K562 (cell line): ENCODE results near the gene ACER3. TPM values are rescaled to one million over a fixed set of nuclear protein-coding genes. Genes with fewer than 3 reads are reported as not detected.

ENCODE experiments used
- ARHGAP35 ChIP-seq: fragments of 450-650 bp; IDR thresholded peaks from 2 replicates; pipeline ENCODE4 v1.6.1; 2018; ENCODE audit not compliant: partially characterized antibody
- HNRNPUL1 ChIP-seq: fragments of 200-400 bp; formaldehyde crosslinking; IDR thresholded peaks from 2 replicates; pipeline ENCODE4 v1.6.1; 2017; ENCODE audit warnings: low read length
- KAT8 ChIP-seq: fragments of 450-650 bp; IDR thresholded peaks from 2 replicates; pipeline ENCODE4 v1.6.1; 2016; ENCODE audit warnings: low read depth, mild to moderate bottlenecking
- MTA2 ChIP-seq: fragments of 450-650 bp; IDR thresholded peaks from 2 replicates; pipeline ENCODE4 v1.6.1; 2016; ENCODE audit warnings: low read depth
- MYNN ChIP-seq, 2 experiments: sonication (generic); formaldehyde crosslinking in 1 of 2; IDR thresholded peaks; 2 replicates each; pipeline versions ENCODE4 v1.5.0 to v1.6.1; 2016 to 2020; ENCODE audit warnings: antibody characterized with exemption in 1 of 2, missing genetic modification reagents in 1 of 2
- RBFOX2 ChIP-seq: fragments of 200-400 bp; formaldehyde crosslinking; IDR thresholded peaks from 2 replicates; pipeline ENCODE4 v1.6.1; 2017; ENCODE audit warnings: low read depth, mild to moderate bottlenecking, low read length, moderate library complexity
- TEAD1 ChIP-seq, 2 experiments: fragments of 450-650 bp in 1 of 2; sonication (generic) in 1 of 2; formaldehyde crosslinking; IDR thresholded peaks; 2 replicates each; pipeline versions ENCODE4 v1.4.0 to v1.8.0; 2020 to 2022; ENCODE audit warnings: mild to moderate bottlenecking in 2 of 2, missing genetic modification reagents in 1 of 2
- ZNF124 ChIP-seq: sonication (generic); formaldehyde crosslinking; IDR thresholded peaks from 2 replicates; pipeline ENCODE4 v1.8.1; 2022; ENCODE audit warnings: missing genetic modification reagents
- polyA plus RNA-seq, 8 experiments: library from polyadenylated mRNA; depleted of rRNA in 4 of 8; stranded (reverse) in 5 of 8; unstranded in 3 of 8; fragments of >200 nt; fragmentation: Nextera tagmentation in 2 of 8; fragmentation: Illumina TruSeq in 1 of 8; extraction: Ambion mirVana in 2 of 8; extraction: Trizol in 1 of 8; gene quantifications; 2 replicates each; pipeline versions ENCODE4 v1.2.1 to v1.2.3, GENCODE V29; 2011 to 2014; ENCODE audit warnings: inconsistent platforms in 1 of 8, missing spikeins in 1 of 8
- total RNA-seq, 7 experiments: library from RNA; depleted of rRNA in 6 of 7; stranded (reverse); fragments of >200 nt in 6 of 7; fragmentation: Illumina TruSeq in 2 of 7; extraction: Trizol in 2 of 7; gene quantifications; 2 replicates each; pipeline versions ENCODE4 v1.2.1 to v1.2.3, GENCODE V29; 2011 to 2021; ENCODE audit warnings: low replicate concordance in 1 of 7
- TF ChIP-seq, protein P1 (sequence below): fragments of 250-450 bp; sonication (Bioruptor Pico); IDR thresholded peaks from 2 replicates; pipeline ENCODE4 v1.8.0; 2022; ENCODE audit warnings: inconsistent platforms
- TF ChIP-seq, protein P2 (sequence below), 3 experiments: fragments of 200-800 bp in 1 of 3; sonication (Bioruptor generic) in 1 of 3; sonication (generic) in 1 of 3; formaldehyde crosslinking in 1 of 3; IDR thresholded peaks; 2 replicates each; pipeline versions ENCODE4 v1.6.1 to v1.8.0; 2016 to 2022; ENCODE audit warnings: mild to moderate bottlenecking in 2 of 3, missing compliant biosample characterization in 2 of 3, missing genetic modification characterization in 2 of 3, missing genetic modification reagents in 1 of 3
- TF ChIP-seq, protein P3 (sequence below): fragments of 250-450 bp; sonication (Bioruptor Pico); IDR thresholded peaks from 2 replicates; pipeline ENCODE4 v1.4.0; 2020; ENCODE audit warnings: mild to moderate bottlenecking, moderate library complexity
- TF ChIP-seq, protein P4 (sequence below): fragments of 450-650 bp; formaldehyde crosslinking; IDR thresholded peaks from 2 replicates; pipeline ENCODE4 v1.4.0; 2020; ENCODE audit warnings: mild to moderate bottlenecking, moderate library complexity
- TF ChIP-seq, protein P5 (sequence below): sonication (generic); formaldehyde crosslinking; IDR thresholded peaks from 2 replicates; pipeline ENCODE4 v1.8.1; 2023; ENCODE audit warnings: missing genetic modification reagents, mild to moderate bottlenecking, borderline replicate concordance
- TF ChIP-seq, protein P6 (sequence below), 2 experiments: fragments of 450-650 bp in 1 of 2; sonication (generic) in 1 of 2; formaldehyde crosslinking; conservative IDR thresholded peaks; 2 replicates each; pipeline versions ENCODE4 v1.4.0 to v1.8.1; 2020 to 2022; ENCODE audit warnings: mild to moderate bottlenecking in 1 of 2, missing genetic modification reagents in 1 of 2

The ACER3 gene
- total and polyA plus RNA-seq, 9 of the 15 experiments (the other 6 are each of a cell fraction or from before 2014, with no cell fraction given), result 2.0 to 23.8 (median 9.5) TPM

DNA sequence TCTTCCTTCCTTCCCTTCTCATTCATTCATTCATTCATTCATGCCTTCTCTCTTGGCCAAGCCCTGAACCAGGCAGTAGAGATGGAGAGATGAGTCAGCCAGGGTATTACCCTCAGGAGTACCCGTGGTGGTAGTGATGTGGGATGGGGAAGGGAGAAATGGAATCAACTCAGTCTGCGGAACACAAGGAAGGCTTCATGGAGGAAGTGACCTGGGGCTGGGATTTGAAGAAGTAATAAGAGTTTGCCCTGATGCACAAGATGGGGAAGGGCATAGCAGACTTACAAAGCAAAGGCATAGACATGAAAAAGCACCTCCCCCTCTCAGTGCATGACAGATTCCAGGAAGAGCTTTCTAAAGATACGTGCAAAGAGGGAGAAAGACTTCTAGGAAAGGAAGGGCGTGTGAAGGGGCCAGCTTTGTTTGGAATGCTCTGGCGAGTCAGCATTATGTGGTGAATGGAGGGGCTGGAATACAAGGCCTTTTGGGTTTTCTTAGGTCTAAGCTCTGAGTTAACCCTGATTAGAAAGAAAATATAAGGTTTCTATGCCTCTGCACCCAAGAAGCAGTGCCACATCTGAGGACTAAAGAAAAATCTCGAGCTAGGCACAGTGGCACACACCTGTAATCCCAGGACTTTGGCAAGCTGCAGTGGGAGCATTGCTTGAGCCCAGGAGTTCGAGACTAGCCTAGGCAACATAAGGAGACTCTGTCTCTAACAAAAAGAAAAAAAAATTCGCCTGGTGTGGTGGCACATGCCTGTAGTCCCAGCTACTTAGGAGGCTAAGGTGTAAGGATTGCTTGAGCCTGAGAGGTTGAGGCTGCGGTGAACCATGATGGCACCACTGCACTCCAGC, 36.4 kb upstream of the ACER3 start (continued):
- TF ChIP-seq, protein P1, sequence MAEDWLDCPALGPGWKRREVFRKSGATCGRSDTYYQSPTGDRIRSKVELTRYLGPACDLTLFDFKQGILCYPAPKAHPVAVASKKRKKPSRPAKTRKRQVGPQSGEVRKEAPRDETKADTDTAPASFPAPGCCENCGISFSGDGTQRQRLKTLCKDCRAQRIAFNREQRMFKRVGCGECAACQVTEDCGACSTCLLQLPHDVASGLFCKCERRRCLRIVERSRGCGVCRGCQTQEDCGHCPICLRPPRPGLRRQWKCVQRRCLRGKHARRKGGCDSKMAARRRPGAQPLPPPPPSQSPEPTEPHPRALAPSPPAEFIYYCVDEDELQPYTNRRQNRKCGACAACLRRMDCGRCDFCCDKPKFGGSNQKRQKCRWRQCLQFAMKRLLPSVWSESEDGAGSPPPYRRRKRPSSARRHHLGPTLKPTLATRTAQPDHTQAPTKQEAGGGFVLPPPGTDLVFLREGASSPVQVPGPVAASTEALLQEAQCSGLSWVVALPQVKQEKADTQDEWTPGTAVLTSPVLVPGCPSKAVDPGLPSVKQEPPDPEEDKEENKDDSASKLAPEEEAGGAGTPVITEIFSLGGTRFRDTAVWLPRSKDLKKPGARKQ (CRISPR knock-in tag), result no peak
- TF ChIP-seq MYNN (IDR thresholded peaks at IDR 0.05) (no peak), MYNN (CRISPR knock-in tag; IDR thresholded peaks at IDR 0.05) (no peak), MTA2 (peak; percentile 20), ZNF124 (CRISPR knock-in tag) (no peak), KAT8 (no peak), HNRNPUL1 (no peak), RBFOX2 (peak; percentile 29), TEAD1 (CRISPR knock-in tag; IDR thresholded peaks at IDR 0.05) (no peak), ARHGAP35 (no peak)
- TF ChIP-seq, protein P2, sequence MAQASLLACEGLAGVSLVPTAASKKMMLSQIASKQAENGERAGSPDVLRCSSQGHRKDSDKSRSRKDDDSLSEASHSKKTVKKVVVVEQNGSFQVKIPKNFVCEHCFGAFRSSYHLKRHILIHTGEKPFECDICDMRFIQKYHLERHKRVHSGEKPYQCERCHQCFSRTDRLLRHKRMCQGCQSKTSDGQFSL (CRISPR knock-in tag; IDR thresholded peaks at IDR 0.05), result no peak
- TF ChIP-seq, protein P2 (tag; IDR thresholded peaks at IDR 0.05), result no peak
- TF ChIP-seq, protein P3, sequence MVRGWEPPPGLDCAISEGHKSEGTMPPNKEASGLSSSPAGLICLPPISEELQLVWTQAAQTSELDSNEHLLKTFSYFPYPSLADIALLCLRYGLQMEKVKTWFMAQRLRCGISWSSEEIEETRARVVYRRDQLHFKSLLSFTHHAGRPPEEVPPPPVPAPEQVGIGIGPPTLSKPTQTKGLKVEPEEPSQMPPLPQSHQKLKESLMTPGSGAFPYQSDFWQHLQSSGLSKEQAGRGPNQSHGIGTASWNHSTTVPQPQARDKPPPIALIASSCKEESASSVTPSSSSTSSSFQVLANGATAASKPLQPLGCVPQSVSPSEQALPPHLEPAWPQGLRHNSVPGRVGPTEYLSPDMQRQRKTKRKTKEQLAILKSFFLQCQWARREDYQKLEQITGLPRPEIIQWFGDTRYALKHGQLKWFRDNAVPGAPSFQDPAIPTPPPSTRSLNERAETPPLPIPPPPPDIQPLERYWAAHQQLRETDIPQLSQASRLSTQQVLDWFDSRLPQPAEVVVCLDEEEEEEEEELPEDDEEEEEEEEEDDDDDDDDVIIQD (CRISPR knock-in tag), result no peak
- TF ChIP-seq, protein P4, sequence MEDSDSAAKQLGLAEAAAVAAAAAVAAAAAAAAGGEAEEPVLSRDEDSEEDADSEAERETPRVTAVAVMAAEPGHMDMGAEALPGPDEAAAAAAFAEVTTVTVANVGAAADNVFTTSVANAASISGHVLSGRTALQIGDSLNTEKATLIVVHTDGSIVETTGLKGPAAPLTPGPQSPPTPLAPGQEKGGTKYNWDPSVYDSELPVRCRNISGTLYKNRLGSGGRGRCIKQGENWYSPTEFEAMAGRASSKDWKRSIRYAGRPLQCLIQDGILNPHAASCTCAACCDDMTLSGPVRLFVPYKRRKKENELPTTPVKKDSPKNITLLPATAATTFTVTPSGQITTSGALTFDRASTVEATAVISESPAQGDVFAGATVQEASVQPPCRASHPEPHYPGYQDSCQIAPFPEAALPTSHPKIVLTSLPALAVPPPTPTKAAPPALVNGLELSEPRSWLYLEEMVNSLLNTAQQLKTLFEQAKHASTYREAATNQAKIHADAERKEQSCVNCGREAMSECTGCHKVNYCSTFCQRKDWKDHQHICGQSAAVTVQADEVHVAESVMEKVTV (CRISPR knock-in tag), result no peak
- TF ChIP-seq, protein P5, sequence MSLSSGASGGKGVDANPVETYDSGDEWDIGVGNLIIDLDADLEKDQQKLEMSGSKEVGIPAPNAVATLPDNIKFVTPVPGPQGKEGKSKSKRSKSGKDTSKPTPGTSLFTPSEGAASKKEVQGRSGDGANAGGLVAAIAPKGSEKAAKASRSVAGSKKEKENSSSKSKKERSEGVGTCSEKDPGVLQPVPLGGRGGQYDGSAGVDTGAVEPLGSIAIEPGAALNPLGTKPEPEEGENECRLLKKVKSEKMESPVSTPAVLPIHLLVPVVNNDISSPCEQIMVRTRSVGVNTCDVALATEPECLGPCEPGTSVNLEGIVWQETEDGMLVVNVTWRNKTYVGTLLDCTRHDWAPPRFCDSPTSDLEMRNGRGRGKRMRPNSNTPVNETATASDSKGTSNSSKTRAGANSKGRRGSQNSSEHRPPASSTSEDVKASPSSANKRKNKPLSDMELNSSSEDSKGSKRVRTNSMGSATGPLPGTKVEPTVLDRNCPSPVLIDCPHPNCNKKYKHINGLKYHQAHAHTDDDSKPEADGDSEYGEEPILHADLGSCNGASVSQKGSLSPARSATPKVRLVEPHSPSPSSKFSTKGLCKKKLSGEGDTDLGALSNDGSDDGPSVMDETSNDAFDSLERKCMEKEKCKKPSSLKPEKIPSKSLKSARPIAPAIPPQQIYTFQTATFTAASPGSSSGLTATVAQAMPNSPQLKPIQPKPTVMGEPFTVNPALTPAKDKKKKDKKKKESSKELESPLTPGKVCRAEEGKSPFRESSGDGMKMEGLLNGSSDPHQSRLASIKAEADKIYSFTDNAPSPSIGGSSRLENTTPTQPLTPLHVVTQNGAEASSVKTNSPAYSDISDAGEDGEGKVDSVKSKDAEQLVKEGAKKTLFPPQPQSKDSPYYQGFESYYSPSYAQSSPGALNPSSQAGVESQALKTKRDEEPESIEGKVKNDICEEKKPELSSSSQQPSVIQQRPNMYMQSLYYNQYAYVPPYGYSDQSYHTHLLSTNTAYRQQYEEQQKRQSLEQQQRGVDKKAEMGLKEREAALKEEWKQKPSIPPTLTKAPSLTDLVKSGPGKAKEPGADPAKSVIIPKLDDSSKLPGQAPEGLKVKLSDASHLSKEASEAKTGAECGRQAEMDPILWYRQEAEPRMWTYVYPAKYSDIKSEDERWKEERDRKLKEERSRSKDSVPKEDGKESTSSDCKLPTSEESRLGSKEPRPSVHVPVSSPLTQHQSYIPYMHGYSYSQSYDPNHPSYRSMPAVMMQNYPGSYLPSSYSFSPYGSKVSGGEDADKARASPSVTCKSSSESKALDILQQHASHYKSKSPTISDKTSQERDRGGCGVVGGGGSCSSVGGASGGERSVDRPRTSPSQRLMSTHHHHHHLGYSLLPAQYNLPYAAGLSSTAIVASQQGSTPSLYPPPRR (CRISPR knock-in tag), result no peak
- TF ChIP-seq, protein P6, sequence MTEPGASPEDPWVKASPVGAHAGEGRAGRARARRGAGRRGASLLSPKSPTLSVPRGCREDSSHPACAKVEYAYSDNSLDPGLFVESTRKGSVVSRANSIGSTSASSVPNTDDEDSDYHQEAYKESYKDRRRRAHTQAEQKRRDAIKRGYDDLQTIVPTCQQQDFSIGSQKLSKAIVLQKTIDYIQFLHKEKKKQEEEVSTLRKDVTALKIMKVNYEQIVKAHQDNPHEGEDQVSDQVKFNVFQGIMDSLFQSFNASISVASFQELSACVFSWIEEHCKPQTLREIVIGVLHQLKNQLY (CRISPR knock-in tag; conservative IDR thresholded peaks at IDR 0.05), result no peak
